GM19395 (cell line): ENCODE results near the gene ADCK2.
"Not testable (repeated sequence)": the region's sequence is repeated elsewhere in the genome, so short reads cannot be mapped to it uniquely, and the experiment has no call there.

Source experiments
- ATAC-seq: cut with Tn5 transposase; IDR thresholded peaks from one replicate; pipeline ENCODE4 v1.9.1; 2021; ENCODE audit warnings: mild to moderate bottlenecking, moderate library complexity; ENCODE audit not compliant: unreplicated experiment

The ADCK2 gene

GRCh38 chr7:140673063-140673773, 473 bp downstream of the ADCK2 start:
- ATAC-seq = peak; percentile 43

GRCh38 chr7:140673774-140674155, 1.0 kb downstream of the ADCK2 start:
- no peak for ATAC-seq

GRCh38 chr7:140674356-140674800, 1.6 kb downstream of the ADCK2 start:
- peak; percentile 47 for ATAC-seq

- no peak for ATAC-seq
These were observed 2.4 kb downstream of the ADCK2 start for GRCh38 chr7:140674899-140675701.

- ATAC-seq = no peak
These were observed 3.0 kb downstream of the ADCK2 start for GRCh38 chr7:140675726-140676125.

GRCh38 chr7:140676306-140676705, 3.6 kb downstream of the ADCK2 start:
- peak; percentile 56 for ATAC-seq

GRCh38 chr7:140676956-140677355, 4.2 kb downstream of the ADCK2 start:
- not testable (repeated sequence) for ATAC-seq

- no peak for ATAC-seq
These were observed 4.8 kb downstream of the ADCK2 start for GRCh38 chr7:140677496-140677895.

- no peak for ATAC-seq
These were observed 5.5 kb downstream of the ADCK2 start for GRCh38 chr7:140678081-140678815.

- ATAC-seq = no peak
These were observed 6.0 kb downstream of the ADCK2 start for GRCh38 chr7:140678816-140679130.

GRCh38 chr7:140679186-140679585, 6.4 kb downstream of the ADCK2 start:
- ATAC-seq = no peak

- ATAC-seq = no peak
These were observed 8.1 kb downstream of the ADCK2 start for GRCh38 chr7:140680886-140681285.

GRCh38 chr7:140681766-140682165, 9.0 kb downstream of the ADCK2 start:
- no peak for ATAC-seq

- no peak for ATAC-seq
These were observed 10.9 kb downstream of the ADCK2 start for GRCh38 chr7:140683657-140684056.

GRCh38 chr7:140684066-140684950, 11.6 kb downstream of the ADCK2 start:
- ATAC-seq = no peak

- no peak for ATAC-seq
These were observed 12.8 kb downstream of the ADCK2 start for GRCh38 chr7:140685407-140686087.

GRCh38 chr7:140686921-140687320, 14.2 kb downstream of the ADCK2 start:
- no peak for ATAC-seq

GRCh38 chr7:140688341-140688740, 15.6 kb downstream of the ADCK2 start:
- ATAC-seq = no peak

- no peak for ATAC-seq
These were observed 16.7 kb downstream of the ADCK2 start for GRCh38 chr7:140689199-140690152.
